ENCODE results near the gene GOLPH3L. TPM values are rescaled to one million over a fixed set of nuclear protein-coding genes. Genes with fewer than 3 reads are reported as not detected.

GOLPH3L gene
- total RNA-seq, 1 donor from 2014 or later, result 14.5 TPM

DNA sequence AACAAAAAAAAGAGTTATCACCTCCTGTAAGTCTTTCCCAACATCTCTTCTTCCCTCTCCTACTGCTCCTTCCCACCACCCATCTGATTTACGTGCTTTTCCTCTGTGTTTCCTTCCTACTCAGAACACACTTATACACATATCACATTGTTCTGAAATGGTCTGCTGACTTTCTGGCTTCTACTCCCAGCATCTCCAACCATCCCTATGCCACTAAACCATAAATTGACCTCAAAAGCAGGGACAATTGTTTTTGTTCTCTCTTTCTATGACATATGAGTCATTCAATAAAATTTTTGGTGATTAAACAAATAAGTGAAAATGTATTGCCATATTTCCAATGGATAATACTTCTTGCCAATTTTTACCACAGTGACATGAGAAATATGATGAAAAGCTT, 8.2 kb downstream of the GOLPH3L start:
- H3K4me3 Mint-ChIP-seq (ENCODE audit: unreplicated experiment), result no peak overlapping the region
- DNase-seq, result no peak
- no peaks in the 10 kb centered on the region for H3K27me3 Mint-ChIP-seq (ENCODE audit: unreplicated experiment)
- TF ChIP-seq, protein P1, sequence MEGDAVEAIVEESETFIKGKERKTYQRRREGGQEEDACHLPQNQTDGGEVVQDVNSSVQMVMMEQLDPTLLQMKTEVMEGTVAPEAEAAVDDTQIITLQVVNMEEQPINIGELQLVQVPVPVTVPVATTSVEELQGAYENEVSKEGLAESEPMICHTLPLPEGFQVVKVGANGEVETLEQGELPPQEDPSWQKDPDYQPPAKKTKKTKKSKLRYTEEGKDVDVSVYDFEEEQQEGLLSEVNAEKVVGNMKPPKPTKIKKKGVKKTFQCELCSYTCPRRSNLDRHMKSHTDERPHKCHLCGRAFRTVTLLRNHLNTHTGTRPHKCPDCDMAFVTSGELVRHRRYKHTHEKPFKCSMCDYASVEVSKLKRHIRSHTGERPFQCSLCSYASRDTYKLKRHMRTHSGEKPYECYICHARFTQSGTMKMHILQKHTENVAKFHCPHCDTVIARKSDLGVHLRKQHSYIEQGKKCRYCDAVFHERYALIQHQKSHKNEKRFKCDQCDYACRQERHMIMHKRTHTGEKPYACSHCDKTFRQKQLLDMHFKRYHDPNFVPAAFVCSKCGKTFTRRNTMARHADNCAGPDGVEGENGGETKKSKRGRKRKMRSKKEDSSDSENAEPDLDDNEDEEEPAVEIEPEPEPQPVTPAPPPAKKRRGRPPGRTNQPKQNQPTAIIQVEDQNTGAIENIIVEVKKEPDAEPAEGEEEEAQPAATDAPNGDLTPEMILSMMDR (IDR thresholded peaks at IDR 0.05; ENCODE audit: partially characterized antibody, unreplicated experiment), result no peak
- no peak overlapping the region for H3K27ac Mint-ChIP-seq (ENCODE audit: unreplicated experiment)
- H3K36me3 Mint-ChIP-seq (ENCODE audit: unreplicated experiment), result no peaks in the 10 kb centered on the region
- H3K4me1 Mint-ChIP-seq (ENCODE audit: low read depth, unreplicated experiment), result no peaks in the 10 kb centered on the region
- no peaks in the 10 kb centered on the region for H3K9me3 Mint-ChIP-seq (ENCODE audit: unreplicated experiment)

DNA sequence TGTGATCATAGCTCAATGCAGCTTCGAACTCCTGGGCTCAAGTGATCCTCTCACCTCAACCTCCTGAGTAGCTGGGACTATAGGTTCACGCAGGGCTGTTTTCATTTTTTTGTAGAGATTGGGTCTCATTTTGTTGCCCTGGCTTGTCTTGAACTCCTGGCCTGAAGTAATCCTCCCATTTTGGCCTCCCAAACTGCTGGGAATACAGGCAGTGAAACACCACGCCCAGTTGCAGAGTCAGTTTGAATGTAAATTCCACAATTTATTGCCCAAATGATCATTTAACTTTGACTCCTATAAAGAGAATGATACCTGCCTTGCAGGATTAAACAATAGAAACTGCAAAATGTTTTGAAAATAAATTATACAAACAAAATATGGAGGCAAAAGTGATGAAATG, 10.7 kb downstream of the GOLPH3L start:
- Mint-ChIP-seq H3K27ac (ENCODE audit: unreplicated experiment) (no peak overlapping the region), H3K27me3 (ENCODE audit: unreplicated experiment) (no peaks in the 10 kb centered on the region), H3K9me3 (ENCODE audit: unreplicated experiment) (no peaks in the 10 kb centered on the region), H3K4me1 (ENCODE audit: low read depth, unreplicated experiment) (no peaks in the 10 kb centered on the region), H3K4me3 (ENCODE audit: unreplicated experiment) (no peak overlapping the region), H3K36me3 (ENCODE audit: unreplicated experiment) (no peaks in the 10 kb centered on the region)
- no peak for DNase-seq
- TF ChIP-seq, protein P1 (IDR thresholded peaks at IDR 0.05; ENCODE audit: partially characterized antibody, unreplicated experiment), result no peak

GRCh38 chr1:150683914-150684313, 13.0 kb downstream of the GOLPH3L start:
- Mint-ChIP-seq H3K4me1 (ENCODE audit: low read depth, unreplicated experiment) (no peaks in the 10 kb centered on the region), H3K36me3 (ENCODE audit: unreplicated experiment) (no peaks in the 10 kb centered on the region), H3K27ac (ENCODE audit: unreplicated experiment) (no peak overlapping the region), H3K9me3 (ENCODE audit: unreplicated experiment) (no peaks in the 10 kb centered on the region), H3K4me3 (ENCODE audit: unreplicated experiment) (no peak overlapping the region), H3K27me3 (ENCODE audit: unreplicated experiment) (no peaks in the 10 kb centered on the region)
- DNase-seq, result no peak
- TF ChIP-seq, protein P1 (IDR thresholded peaks at IDR 0.05; ENCODE audit: partially characterized antibody, unreplicated experiment), result no peak

DNA sequence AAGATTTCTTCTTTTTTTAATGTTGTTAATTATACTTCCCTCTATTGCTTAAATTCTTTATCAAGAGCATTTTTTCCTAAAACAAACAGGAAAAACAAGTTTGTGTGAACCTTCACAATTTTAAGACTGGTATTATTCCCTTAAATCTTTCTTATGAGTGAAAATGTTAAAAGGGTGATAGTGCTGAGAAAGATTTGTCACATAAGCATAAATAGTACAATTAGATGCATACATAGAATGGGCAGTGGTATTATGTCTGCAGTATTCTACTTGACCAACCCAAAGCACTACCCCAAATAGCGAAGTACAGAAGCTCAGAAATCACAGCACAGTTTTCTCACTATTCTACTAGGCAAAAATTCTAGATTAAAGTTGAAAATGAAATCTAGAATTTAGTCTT, 18.0 kb downstream of the GOLPH3L start:
- H3K27me3 Mint-ChIP-seq (ENCODE audit: unreplicated experiment), result no peaks in the 10 kb centered on the region
- TF ChIP-seq, protein P1 (IDR thresholded peaks at IDR 0.05; ENCODE audit: partially characterized antibody, unreplicated experiment), result no peak
- no peaks in the 10 kb centered on the region for H3K36me3 Mint-ChIP-seq (ENCODE audit: unreplicated experiment)
- no peak overlapping the region for H3K4me3 Mint-ChIP-seq (ENCODE audit: unreplicated experiment)
- no peak for DNase-seq
- H3K9me3 Mint-ChIP-seq (ENCODE audit: unreplicated experiment), result no peaks in the 10 kb centered on the region
- H3K27ac Mint-ChIP-seq (ENCODE audit: unreplicated experiment), result no peak overlapping the region
- no peaks in the 10 kb centered on the region for H3K4me1 Mint-ChIP-seq (ENCODE audit: low read depth, unreplicated experiment)

DNA sequence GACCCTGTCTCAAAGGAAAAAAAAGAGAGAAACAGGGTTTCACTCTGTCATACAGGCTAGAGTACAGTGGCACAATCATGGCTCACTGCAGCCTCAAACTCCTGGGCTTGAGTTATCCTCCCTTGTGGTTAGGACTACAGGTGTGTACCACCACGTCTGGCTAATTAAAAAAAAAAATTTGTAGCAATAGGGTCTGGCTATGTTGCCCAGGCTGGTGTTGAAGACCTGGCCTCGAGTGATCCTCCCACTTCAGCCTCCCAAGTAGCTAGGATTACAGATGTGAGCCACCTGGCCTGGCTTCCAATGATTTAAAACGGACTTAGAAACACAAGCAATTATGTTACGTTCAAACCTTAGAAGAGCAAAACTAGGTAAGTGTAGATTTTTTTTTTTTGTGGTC, 22.1 kb downstream of the GOLPH3L start:
- TF ChIP-seq, protein P1 (IDR thresholded peaks at IDR 0.05; ENCODE audit: partially characterized antibody, unreplicated experiment), result no peak
- Mint-ChIP-seq H3K27me3 (ENCODE audit: unreplicated experiment) (no peaks in the 10 kb centered on the region), H3K4me1 (ENCODE audit: low read depth, unreplicated experiment) (no peaks in the 10 kb centered on the region), H3K9me3 (ENCODE audit: unreplicated experiment) (no peaks in the 10 kb centered on the region), H3K4me3 (ENCODE audit: unreplicated experiment) (no peak overlapping the region), H3K36me3 (ENCODE audit: unreplicated experiment) (no peaks in the 10 kb centered on the region), H3K27ac (ENCODE audit: unreplicated experiment) (no peak overlapping the region)
- DNase-seq, result no peak

Measured in glutamatergic neuron (in vitro differentiated cells).